ENCODE data around the gene FAM186B. TPM values are rescaled to one million over a fixed set of nuclear protein-coding genes. Genes with fewer than 3 reads are reported as not detected.

FAM186B gene
- total RNA-seq, 1 donor from 2014 or later, result 0.57 TPM

GRCh38 chr12:49568442-49569162 is 36.8 kb downstream of the FAM186B start:
- Mint-ChIP-seq H3K9me3 (ENCODE audit: unreplicated experiment) (no peaks in the 10 kb centered on the region), H3K4me1 (ENCODE audit: low read depth, unreplicated experiment) (peaks cover 9% of the 10 kb centered on the region), H3K27me3 (ENCODE audit: low read depth, unreplicated experiment) (no peaks in the 10 kb centered on the region), H3K4me3 (ENCODE audit: unreplicated experiment) (peak overlapping the region; percentile 98), H3K27ac (ENCODE audit: unreplicated experiment) (peak overlapping the region; percentile 98), H3K36me3 (ENCODE audit: low read depth, unreplicated experiment) (peaks cover 15% of the 10 kb centered on the region)
- peak overlapping the region; percentile 92 for H3K27ac ChIP-seq (ENCODE audit: low read depth, low read length)
- peaks cover 7% of the 10 kb centered on the region for H3K4me1 ChIP-seq (ENCODE audit: insufficient read depth, low read length)
- peaks cover 6% of the 10 kb centered on the region for H4K20me1 ChIP-seq (ENCODE audit: insufficient read depth, low read length)
- no peak for TF ChIP-seq EZH2 (IDR thresholded peaks at IDR 0.05; ENCODE audit: insufficient read depth, low read length)
- TF ChIP-seq, protein P1, sequence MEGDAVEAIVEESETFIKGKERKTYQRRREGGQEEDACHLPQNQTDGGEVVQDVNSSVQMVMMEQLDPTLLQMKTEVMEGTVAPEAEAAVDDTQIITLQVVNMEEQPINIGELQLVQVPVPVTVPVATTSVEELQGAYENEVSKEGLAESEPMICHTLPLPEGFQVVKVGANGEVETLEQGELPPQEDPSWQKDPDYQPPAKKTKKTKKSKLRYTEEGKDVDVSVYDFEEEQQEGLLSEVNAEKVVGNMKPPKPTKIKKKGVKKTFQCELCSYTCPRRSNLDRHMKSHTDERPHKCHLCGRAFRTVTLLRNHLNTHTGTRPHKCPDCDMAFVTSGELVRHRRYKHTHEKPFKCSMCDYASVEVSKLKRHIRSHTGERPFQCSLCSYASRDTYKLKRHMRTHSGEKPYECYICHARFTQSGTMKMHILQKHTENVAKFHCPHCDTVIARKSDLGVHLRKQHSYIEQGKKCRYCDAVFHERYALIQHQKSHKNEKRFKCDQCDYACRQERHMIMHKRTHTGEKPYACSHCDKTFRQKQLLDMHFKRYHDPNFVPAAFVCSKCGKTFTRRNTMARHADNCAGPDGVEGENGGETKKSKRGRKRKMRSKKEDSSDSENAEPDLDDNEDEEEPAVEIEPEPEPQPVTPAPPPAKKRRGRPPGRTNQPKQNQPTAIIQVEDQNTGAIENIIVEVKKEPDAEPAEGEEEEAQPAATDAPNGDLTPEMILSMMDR (IDR thresholded peaks at IDR 0.05; ENCODE audit: insufficient read depth, low read depth, low read length), result no peak
- no peaks in the 10 kb centered on the region for H3K27me3 ChIP-seq (ENCODE audit: insufficient read depth, low read length)
- FAIRE-seq (no peak), DNase-seq (ENCODE audit: low read depth) (no peak)
- H3K36me3 ChIP-seq (ENCODE audit: insufficient read depth, low read length), result no peaks in the 10 kb centered on the region
- H3K9ac ChIP-seq (ENCODE audit: low read length), result peak overlapping the region; percentile 94
- H3K4me3 ChIP-seq (ENCODE audit: insufficient read depth, low read depth, low read length), result peak overlapping the region; percentile 88
- no peaks in the 10 kb centered on the region for H3K9me3 ChIP-seq (ENCODE audit: insufficient read depth, low read depth, low read length)
- peak overlapping the region; percentile 92 for H2AFZ ChIP-seq (ENCODE audit: low read depth, low read length)
- peak overlapping the region; percentile 96 for H3K4me2 ChIP-seq (ENCODE audit: low read length)
- H3K79me2 ChIP-seq (ENCODE audit: insufficient read depth, low read length), result peaks cover 63% of the 10 kb centered on the region

DNA sequence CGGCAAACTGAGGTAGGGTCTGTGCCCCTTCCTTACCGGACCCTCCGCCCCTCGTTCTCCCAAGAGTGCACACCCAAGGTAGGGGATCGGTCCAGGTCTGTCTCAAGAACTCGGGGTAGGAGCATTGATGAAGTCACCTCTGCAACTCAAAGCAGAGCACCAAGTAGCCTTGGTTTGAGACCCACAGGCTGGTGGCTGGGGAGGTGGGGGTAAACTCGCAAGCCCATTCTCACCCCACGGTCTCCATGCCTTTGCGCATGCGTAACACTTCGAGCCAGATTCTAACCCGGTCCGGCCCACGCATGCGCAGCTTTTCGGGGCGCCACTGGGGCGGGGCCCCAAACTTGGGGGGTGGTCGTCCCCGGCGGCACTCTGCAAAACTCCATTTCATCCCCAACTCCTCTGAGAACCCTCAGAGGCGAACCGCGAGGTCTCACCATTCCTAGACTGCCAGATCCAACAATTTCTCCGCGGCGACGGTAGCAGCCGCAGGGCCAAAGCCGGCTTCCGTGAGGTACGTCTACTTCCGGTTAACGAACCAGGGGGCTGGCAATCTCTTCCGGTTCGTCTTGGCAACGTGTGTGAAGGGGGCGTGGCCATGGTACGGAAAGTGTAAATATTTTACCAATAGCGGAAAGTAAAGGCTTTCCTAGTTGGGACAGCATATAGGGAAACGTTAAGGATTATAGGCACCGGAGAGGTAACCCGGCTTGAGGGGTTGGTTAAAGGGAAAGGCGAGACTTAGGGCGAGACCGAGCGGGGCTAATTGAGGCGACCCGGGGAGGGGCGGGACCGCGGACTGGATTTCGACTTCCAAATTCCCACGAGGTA is 37.6 kb downstream of the FAM186B start, which contains the start of gene MCRS1:
Gene MCRS1, minus strand, starts transcription at position 532 of the 831 bp plus-strand sequence. CDS start 1,411 bp downstream, outside the sequence.
- H3K27ac ChIP-seq (ENCODE audit: low read depth, low read length), result peak within 1 kb of the TSS; percentile 92
- FAIRE-seq, result no peak
- H3K4me3 Mint-ChIP-seq (ENCODE audit: unreplicated experiment), result peak within 1 kb of the TSS; percentile 98

More for the DNA sequence above, 37.6 kb downstream of the FAM186B start, which contains the start of gene MCRS1:
- Mint-ChIP-seq H3K36me3 (ENCODE audit: low read depth, unreplicated experiment) (peaks cover 16% of the 10 kb centered on the region), H3K27ac (ENCODE audit: unreplicated experiment) (peak within 1 kb of the TSS; percentile 98), H3K4me1 (ENCODE audit: low read depth, unreplicated experiment) (peaks cover 9% of the 10 kb centered on the region), H3K27me3 (ENCODE audit: low read depth, unreplicated experiment) (no peaks in the 10 kb centered on the region), H3K9me3 (ENCODE audit: unreplicated experiment) (no peaks in the 10 kb centered on the region)
- peak; percentile 78 for DNase-seq (ENCODE audit: low read depth)
- peaks cover 63% of the 10 kb centered on the region for H3K79me2 ChIP-seq (ENCODE audit: insufficient read depth, low read length)
- H2AFZ ChIP-seq (ENCODE audit: low read depth, low read length), result peak within 1 kb of the TSS; percentile 92
- H3K9ac ChIP-seq (ENCODE audit: low read length), result peak within 1 kb of the TSS; percentile 94
- peaks cover 6% of the 10 kb centered on the region for H4K20me1 ChIP-seq (ENCODE audit: insufficient read depth, low read length)
- no peaks in the 10 kb centered on the region for H3K36me3 ChIP-seq (ENCODE audit: insufficient read depth, low read length)
- H3K4me3 ChIP-seq (ENCODE audit: insufficient read depth, low read depth, low read length), result peak within 1 kb of the TSS; percentile 88
- H3K27me3 ChIP-seq (ENCODE audit: insufficient read depth, low read length), result no peaks in the 10 kb centered on the region
- no peaks in the 10 kb centered on the region for H3K9me3 ChIP-seq (ENCODE audit: insufficient read depth, low read depth, low read length)
- peaks cover 7% of the 10 kb centered on the region for H3K4me1 ChIP-seq (ENCODE audit: insufficient read depth, low read length)
- peak within 1 kb of the TSS; percentile 96 for H3K4me2 ChIP-seq (ENCODE audit: low read length)
- no peak for TF ChIP-seq EZH2 (IDR thresholded peaks at IDR 0.05; ENCODE audit: insufficient read depth, low read length)
- TF ChIP-seq, protein P1 (IDR thresholded peaks at IDR 0.05; ENCODE audit: insufficient read depth, low read depth, low read length), result no peak
